ENCODE data around the gene SLC66A2. TPM values are rescaled to one million over a fixed set of nuclear protein-coding genes. Genes with fewer than 3 reads are reported as not detected.

Gene SLC66A2
- total RNA-seq, 1 experiment from 2014 or later: 21.7 TPM

DNA sequence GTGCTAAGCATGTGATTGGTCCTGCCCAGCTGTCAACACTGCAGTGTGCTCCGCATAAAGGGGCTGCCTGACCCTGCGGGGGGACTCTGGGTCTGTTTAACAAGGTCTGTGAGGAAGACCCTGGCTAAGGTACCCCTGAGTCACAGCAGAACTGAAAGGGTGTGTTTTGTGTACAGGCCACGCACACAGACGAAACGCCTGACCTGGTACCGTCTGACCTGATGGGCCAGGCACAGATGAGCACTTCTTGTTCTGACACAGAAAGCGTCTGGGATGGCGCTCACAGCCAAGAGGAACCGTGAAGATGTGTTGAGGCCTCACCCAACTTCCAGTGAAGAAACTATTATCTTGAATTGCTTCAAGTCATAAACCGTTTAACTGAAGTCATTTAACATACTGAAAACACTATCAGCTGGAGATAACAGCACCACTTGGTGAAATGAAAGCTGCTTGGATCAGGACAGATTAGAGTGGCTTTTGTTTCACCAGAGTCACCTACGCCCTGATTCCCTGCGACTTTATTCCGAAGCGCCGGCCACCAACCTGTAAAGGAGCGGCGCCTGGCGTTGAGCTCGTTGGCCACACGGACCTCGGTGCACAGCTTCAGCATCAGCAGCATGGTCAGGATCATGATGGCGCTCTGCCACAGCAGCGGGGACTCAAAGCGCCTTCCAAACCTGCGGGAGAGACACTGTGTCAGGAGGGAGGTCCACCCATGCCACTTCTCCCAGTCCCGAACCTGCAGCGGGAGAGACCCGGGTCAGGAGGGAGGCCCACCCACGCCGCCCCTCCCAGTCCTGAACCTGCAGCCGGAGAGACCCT lies 8.5 kb downstream of the SLC66A2 start:
- no peaks in the 10 kb centered on the region for H3K27me3 Mint-ChIP-seq (ENCODE audit: insufficient read depth, unreplicated experiment)
- peaks cover 6% of the 10 kb centered on the region for H3K4me1 Mint-ChIP-seq (ENCODE audit: insufficient read depth, unreplicated experiment)
- no peak overlapping the region for H3K4me3 Mint-ChIP-seq (ENCODE audit: unreplicated experiment)
- ChIA-PET POLR2A (no interaction called here), CTCF (no interaction called here)
- no peak for DNase-seq (ENCODE audit: unreplicated experiment)
- no peak overlapping the region for H3K27ac Mint-ChIP-seq (ENCODE audit: low read depth, unreplicated experiment)
- no peaks in the 10 kb centered on the region for H3K9me3 Mint-ChIP-seq (ENCODE audit: unreplicated experiment)
- no TSS peak for BruUV-seq (replicated peaks)
- peaks cover 20% of the 10 kb centered on the region for H3K36me3 Mint-ChIP-seq (ENCODE audit: insufficient read depth, unreplicated experiment)
- TF ChIP-seq, protein P1, sequence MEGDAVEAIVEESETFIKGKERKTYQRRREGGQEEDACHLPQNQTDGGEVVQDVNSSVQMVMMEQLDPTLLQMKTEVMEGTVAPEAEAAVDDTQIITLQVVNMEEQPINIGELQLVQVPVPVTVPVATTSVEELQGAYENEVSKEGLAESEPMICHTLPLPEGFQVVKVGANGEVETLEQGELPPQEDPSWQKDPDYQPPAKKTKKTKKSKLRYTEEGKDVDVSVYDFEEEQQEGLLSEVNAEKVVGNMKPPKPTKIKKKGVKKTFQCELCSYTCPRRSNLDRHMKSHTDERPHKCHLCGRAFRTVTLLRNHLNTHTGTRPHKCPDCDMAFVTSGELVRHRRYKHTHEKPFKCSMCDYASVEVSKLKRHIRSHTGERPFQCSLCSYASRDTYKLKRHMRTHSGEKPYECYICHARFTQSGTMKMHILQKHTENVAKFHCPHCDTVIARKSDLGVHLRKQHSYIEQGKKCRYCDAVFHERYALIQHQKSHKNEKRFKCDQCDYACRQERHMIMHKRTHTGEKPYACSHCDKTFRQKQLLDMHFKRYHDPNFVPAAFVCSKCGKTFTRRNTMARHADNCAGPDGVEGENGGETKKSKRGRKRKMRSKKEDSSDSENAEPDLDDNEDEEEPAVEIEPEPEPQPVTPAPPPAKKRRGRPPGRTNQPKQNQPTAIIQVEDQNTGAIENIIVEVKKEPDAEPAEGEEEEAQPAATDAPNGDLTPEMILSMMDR (IDR thresholded peaks at IDR 0.05; ENCODE audit: unreplicated experiment): no peak
- intact Hi-C loops (cut with micrococcal nuclease): no loop called here

DNA sequence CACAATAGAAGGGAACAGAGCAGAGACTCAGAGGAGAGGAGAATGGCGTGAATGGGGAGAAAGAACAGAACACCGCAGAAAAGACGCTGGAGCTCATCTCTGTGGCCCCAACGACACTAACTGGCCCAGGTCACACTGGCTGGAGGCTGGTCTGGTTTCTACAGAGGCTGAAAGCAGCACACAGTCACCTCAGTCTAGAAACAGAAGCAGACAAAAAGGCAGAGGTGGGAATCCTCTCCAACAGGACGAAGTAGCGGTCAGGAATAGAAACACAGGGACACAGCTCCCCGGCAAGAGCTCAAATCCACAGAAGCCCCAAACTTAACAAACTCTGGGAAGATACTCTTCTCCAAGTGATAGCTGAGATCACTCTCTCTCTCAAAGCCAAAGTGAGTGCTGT lies 9.2 kb downstream of the SLC66A2 start:
- ChIA-PET POLR2A (no interaction called here), CTCF (no interaction called here)
- DNase-seq (ENCODE audit: unreplicated experiment): no peak
- H3K27me3 Mint-ChIP-seq (ENCODE audit: insufficient read depth, unreplicated experiment): no peaks in the 10 kb centered on the region
- TF ChIP-seq, protein P1 (IDR thresholded peaks at IDR 0.05; ENCODE audit: unreplicated experiment): no peak
- peaks cover 6% of the 10 kb centered on the region for H3K4me1 Mint-ChIP-seq (ENCODE audit: insufficient read depth, unreplicated experiment)
- intact Hi-C loops (cut with micrococcal nuclease): no loop called here
- no peak overlapping the region for H3K4me3 Mint-ChIP-seq (ENCODE audit: unreplicated experiment)
- no peak overlapping the region for H3K27ac Mint-ChIP-seq (ENCODE audit: low read depth, unreplicated experiment)
- no peaks in the 10 kb centered on the region for H3K9me3 Mint-ChIP-seq (ENCODE audit: unreplicated experiment)
- H3K36me3 Mint-ChIP-seq (ENCODE audit: insufficient read depth, unreplicated experiment): peaks cover 23% of the 10 kb centered on the region
- BruUV-seq (replicated peaks): no TSS peak

DNA sequence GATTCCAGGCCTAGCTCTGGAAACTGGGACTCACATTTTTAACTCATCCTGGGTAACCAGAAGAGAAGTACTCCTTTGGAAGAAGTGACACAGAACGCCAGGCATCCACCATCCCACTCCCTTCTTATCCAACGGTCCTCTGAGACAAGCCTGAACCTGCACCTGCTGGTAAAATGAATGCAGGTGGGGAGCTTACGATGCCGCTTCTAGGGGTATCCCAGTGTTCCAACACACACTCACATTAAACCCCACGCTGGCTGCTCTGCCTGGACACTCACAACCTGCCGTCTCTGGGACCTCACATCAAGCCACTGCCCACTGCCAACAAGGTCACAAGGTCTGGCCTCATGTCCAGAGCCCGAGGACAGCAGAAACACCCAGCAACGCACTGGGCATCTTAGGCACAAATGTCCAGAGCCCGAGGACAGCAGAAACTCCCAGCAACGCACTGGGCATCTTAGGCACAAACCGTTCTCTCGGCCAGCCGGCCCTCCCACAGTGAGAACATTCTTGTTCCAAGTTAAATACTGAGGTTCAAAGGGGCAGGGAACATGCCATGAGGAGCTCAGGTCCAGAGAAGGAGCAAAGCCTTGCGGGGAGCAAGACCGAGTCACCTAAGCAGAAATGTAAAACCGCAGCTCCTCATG lies 9.9 kb downstream of the SLC66A2 start:
- Mint-ChIP-seq H3K27me3 (ENCODE audit: insufficient read depth, unreplicated experiment) (no peaks in the 10 kb centered on the region), H3K4me1 (ENCODE audit: insufficient read depth, unreplicated experiment) (peaks cover 6% of the 10 kb centered on the region), H3K27ac (ENCODE audit: low read depth, unreplicated experiment) (no peak overlapping the region), H3K36me3 (ENCODE audit: insufficient read depth, unreplicated experiment) (peaks cover 18% of the 10 kb centered on the region), H3K4me3 (ENCODE audit: unreplicated experiment) (no peak overlapping the region), H3K9me3 (ENCODE audit: unreplicated experiment) (no peaks in the 10 kb centered on the region)
- ChIA-PET CTCF (interaction anchor here (0.6 kb wide), 1 partner anchor 205 kb away, joined by 3 read pairs; no protein-coding TSS in a partner anchor), POLR2A (no interaction called here)
- DNase-seq (ENCODE audit: unreplicated experiment): no peak
- no TSS peak for BruUV-seq (replicated peaks)
- intact Hi-C loops (cut with micrococcal nuclease): no loop called here
- TF ChIP-seq, protein P1 (IDR thresholded peaks at IDR 0.05; ENCODE audit: unreplicated experiment): no peak

DNA sequence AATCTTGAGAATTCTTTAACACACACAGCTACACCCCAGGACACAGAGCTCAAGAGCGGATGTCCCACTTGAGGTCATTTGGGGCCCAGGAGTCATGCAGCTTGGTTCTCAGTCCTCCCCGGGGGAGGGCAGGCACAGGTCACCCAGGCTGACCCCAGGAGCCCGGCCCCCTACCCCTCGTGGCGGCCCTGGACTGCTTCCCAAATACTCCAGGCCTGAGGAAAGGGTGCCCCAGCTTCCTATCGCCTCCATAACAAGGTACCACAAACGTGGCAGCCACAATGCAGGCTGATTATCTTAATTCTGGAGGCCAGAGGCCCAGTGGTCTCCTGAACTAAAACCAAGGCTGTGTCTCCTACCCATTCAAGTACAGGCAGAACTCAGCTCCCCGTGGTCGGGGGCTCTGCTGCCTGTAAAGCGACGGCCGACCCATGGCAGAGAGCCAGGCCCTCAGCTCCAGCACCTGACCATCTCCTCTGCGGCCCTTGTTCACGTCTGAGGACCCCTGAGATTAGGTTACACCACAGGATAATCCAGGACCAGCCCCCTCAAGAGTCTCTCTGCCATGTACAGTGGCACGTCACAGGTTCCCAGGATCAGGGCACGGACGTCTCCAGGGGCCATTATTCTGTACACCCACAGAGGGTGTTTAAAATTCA lies 10.5 kb downstream of the SLC66A2 start:
- ChIA-PET POLR2A (no interaction called here), CTCF (interaction anchor here (0.6 to 2.3 kb wide), 2 partner anchors 11 to 312 kb away, joined by 3 to 7 read pairs; no protein-coding TSS in a partner anchor)
- H3K27ac Mint-ChIP-seq (ENCODE audit: low read depth, unreplicated experiment): no peak overlapping the region
- TF ChIP-seq, protein P1 (IDR thresholded peaks at IDR 0.05; ENCODE audit: unreplicated experiment): no peak
- H3K4me3 Mint-ChIP-seq (ENCODE audit: unreplicated experiment): no peak overlapping the region
- H3K4me1 Mint-ChIP-seq (ENCODE audit: insufficient read depth, unreplicated experiment): peaks cover 6% of the 10 kb centered on the region
- peaks cover 18% of the 10 kb centered on the region for H3K36me3 Mint-ChIP-seq (ENCODE audit: insufficient read depth, unreplicated experiment)
- DNase-seq (ENCODE audit: unreplicated experiment): no peak
- peaks cover 2% of the 10 kb centered on the region for H3K9me3 Mint-ChIP-seq (ENCODE audit: unreplicated experiment)
- BruUV-seq (replicated peaks): no TSS peak
- intact Hi-C loops (cut with micrococcal nuclease): no loop called here
- no peaks in the 10 kb centered on the region for H3K27me3 Mint-ChIP-seq (ENCODE audit: insufficient read depth, unreplicated experiment)
